ENCODE results near the gene SOX18.

DNA sequence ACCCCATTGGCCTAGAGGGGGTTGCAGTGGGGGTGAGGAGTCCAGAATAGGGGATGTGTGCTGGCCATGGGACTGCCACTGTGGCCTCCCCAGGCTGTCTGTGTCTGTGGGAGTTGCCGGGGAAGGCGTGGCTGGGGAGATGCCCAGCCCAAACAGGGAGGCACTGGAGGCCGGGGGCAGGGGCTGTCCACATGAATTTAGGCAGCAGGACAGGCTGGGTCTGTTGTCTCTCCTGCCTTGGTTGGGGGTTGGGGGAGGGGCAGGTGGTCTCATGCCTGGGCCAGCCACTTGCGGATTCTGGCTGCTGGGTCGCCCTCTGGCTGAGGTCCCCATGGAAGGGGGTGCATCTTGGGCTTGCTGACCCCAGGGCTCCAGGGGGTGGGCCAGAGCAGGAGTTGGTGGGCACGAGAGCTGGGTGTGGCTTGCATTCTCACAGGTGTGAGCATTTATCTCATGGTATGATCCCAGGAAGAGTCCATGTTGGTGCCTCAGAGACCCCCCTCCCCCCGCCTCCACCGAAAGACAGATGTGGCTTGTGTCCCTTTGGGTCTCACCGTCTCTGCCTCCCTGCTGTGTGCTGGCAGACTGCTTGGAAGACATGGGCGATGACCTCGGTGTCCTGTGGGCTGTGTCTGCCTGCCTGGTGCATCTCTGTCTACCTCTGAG lies 4.0 kb downstream of the SOX18 start:
- TF ChIP-seq POLR2A (IDR thresholded peaks at IDR 0.05) (no peak), EP300 (IDR thresholded peaks at IDR 0.05) (no peak)
